Ecto neural progenitor cell (in vitro differentiated cells): ENCODE measurements around the gene AGBL4.

Experiments
- DNase-seq: peaks from one replicate; pipeline ENCODE4 v3.0.0-alpha.2; 2018; ENCODE audit warnings: low spot score

Gene AGBL4

GRCh38 chr1:48889082-48889481 is 1134.7 kb downstream of the AGBL4 start:
- DNase-seq: no peak

GRCh38 chr1:48887796-48888195 is 1136.0 kb downstream of the AGBL4 start:
- no peak for DNase-seq

- no peak for DNase-seq
These were observed 1141.7 kb downstream of the AGBL4 start for GRCh38 chr1:48882020-48882419.

- DNase-seq: no peak
These were observed 1145.4 kb downstream of the AGBL4 start for GRCh38 chr1:48878191-48878940.

GRCh38 chr1:48876330-48876785 is 1147.4 kb downstream of the AGBL4 start:
- no peak for DNase-seq

GRCh38 chr1:48875552-48876329 is 1148.0 kb downstream of the AGBL4 start:
- no peak for DNase-seq

- no peak for DNase-seq
These were observed 1149.8 kb downstream of the AGBL4 start for GRCh38 chr1:48873944-48874343.

GRCh38 chr1:48870596-48870995 is 1153.2 kb downstream of the AGBL4 start:
- no peak for DNase-seq

- DNase-seq: no peak
These were observed 1154.4 kb downstream of the AGBL4 start for GRCh38 chr1:48869116-48869893.

- no peak for DNase-seq
These were observed 1158.8 kb downstream of the AGBL4 start for GRCh38 chr1:48864913-48865312.

- no peak for DNase-seq
These were observed 1164.3 kb downstream of the AGBL4 start for GRCh38 chr1:48859456-48859855.

- DNase-seq: no peak
These were observed 1165.4 kb downstream of the AGBL4 start for GRCh38 chr1:48858200-48858920.

- DNase-seq: no peak
These were observed 1170.7 kb downstream of the AGBL4 start for GRCh38 chr1:48853006-48853405.

GRCh38 chr1:48851638-48852037 is 1172.1 kb downstream of the AGBL4 start:
- no peak for DNase-seq

- no peak for DNase-seq
These were observed 1175.7 kb downstream of the AGBL4 start for GRCh38 chr1:48848035-48848434.

GRCh38 chr1:48846441-48846840 is 1177.3 kb downstream of the AGBL4 start:
- DNase-seq: no peak

- DNase-seq: no peak
These were observed 1179.6 kb downstream of the AGBL4 start for GRCh38 chr1:48844187-48844586.

- DNase-seq: no peak
These were observed 1181.8 kb downstream of the AGBL4 start for GRCh38 chr1:48841966-48842365.

GRCh38 chr1:48841461-48841860 is 1182.3 kb downstream of the AGBL4 start:
- no peak for DNase-seq

- no peak for DNase-seq
These were observed 1192.4 kb downstream of the AGBL4 start for GRCh38 chr1:48831120-48831978.

GRCh38 chr1:48830715-48831114 is 1193.0 kb downstream of the AGBL4 start:
- DNase-seq: no peak
